Measurements from ENCODE around the gene FYN. TPM values are rescaled to one million over a fixed set of nuclear protein-coding genes. Genes with fewer than 3 reads are reported as not detected.
A peak's percentile ranks its signal among the peaks of the same experiment; 100 is the strongest.

FYN gene
- total and polyA plus RNA-seq, 2 of the 4 experiments (the other 2 are of a cell fraction): 30.8 to 36.4 TPM

- dilution Hi-C loops (cut with HindIII; ENCODE audit: low sequenced_read_pairs, unreplicated experiment): no loop called here
- ATAC-seq (ENCODE audit: low read depth): no peak
Measured at GRCh38 chr6:111921103-111921502, 47.9 kb upstream of the FYN start.

More at GRCh38 chr6:111921103-111921502, 47.9 kb upstream of the FYN start:
- intact Hi-C loops (cut with micrococcal nuclease): loop anchor here (5.0 kb wide), 1 partner anchor 34 kb away; no protein-coding TSS in a partner anchor
- no peak overlapping the region for H3K14ac ChIP-seq (replicated peaks; ENCODE audit: low read depth, low read length)
- no peak overlapping the region for H2AFZ ChIP-seq (replicated peaks; ENCODE audit: low read length, poor library complexity)
- H2BK20ac ChIP-seq (ENCODE audit: low read depth, low read length): no peak overlapping the region
- no peak overlapping the region for H2AK9ac ChIP-seq (replicated peaks; ENCODE audit: low read depth, low read length, poor library complexity)
- DNase-seq: no peak
- TF ChIP-seq RCOR1 (IDR thresholded peaks at IDR 0.05; ENCODE audit: insufficient replicate concordance, low read length) (no peak), FOS (IDR thresholded peaks at IDR 0.05; ENCODE audit: low read depth, low read length) (no peak), SMC3 (IDR thresholded peaks at IDR 0.05; ENCODE audit: low read depth, low read length) (no peak), POLR2A (IDR thresholded peaks at IDR 0.05; ENCODE audit: low read depth, low read length) (no peak), MAZ (IDR thresholded peaks at IDR 0.05; ENCODE audit: borderline replicate concordance, low read depth, low read length) (no peak), RAD21 (IDR thresholded peaks at IDR 0.05; ENCODE audit: low read length) (no peak), CEBPB (IDR thresholded peaks at IDR 0.05; ENCODE audit: low read depth, low read length) (no peak), CHD1 (IDR thresholded peaks at IDR 0.05; ENCODE audit: low read depth, low read length) (no peak), RFX5 (IDR thresholded peaks at IDR 0.05; ENCODE audit: low read depth, low read length) (no peak), NFE2L2 (IDR thresholded peaks at IDR 0.05; ENCODE audit: low read depth, low read length) (no peak), MXI1 (IDR thresholded peaks at IDR 0.05; ENCODE audit: borderline replicate concordance, low read depth, low read length) (no peak)
- TF ChIP-seq, protein P1, sequence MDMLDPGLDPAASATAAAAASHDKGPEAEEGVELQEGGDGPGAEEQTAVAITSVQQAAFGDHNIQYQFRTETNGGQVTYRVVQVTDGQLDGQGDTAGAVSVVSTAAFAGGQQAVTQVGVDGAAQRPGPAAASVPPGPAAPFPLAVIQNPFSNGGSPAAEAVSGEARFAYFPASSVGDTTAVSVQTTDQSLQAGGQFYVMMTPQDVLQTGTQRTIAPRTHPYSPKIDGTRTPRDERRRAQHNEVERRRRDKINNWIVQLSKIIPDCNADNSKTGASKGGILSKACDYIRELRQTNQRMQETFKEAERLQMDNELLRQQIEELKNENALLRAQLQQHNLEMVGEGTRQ (IDR thresholded peaks at IDR 0.05; ENCODE audit: low read depth, low read length): no peak
- TF ChIP-seq, protein P2, sequence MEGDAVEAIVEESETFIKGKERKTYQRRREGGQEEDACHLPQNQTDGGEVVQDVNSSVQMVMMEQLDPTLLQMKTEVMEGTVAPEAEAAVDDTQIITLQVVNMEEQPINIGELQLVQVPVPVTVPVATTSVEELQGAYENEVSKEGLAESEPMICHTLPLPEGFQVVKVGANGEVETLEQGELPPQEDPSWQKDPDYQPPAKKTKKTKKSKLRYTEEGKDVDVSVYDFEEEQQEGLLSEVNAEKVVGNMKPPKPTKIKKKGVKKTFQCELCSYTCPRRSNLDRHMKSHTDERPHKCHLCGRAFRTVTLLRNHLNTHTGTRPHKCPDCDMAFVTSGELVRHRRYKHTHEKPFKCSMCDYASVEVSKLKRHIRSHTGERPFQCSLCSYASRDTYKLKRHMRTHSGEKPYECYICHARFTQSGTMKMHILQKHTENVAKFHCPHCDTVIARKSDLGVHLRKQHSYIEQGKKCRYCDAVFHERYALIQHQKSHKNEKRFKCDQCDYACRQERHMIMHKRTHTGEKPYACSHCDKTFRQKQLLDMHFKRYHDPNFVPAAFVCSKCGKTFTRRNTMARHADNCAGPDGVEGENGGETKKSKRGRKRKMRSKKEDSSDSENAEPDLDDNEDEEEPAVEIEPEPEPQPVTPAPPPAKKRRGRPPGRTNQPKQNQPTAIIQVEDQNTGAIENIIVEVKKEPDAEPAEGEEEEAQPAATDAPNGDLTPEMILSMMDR (conservative IDR thresholded peaks at IDR 0.05; ENCODE audit: low read depth, low read length): no peak
- no peak overlapping the region for H3K4ac ChIP-seq (ENCODE audit: low read depth, low read length)
- H3K9me1 ChIP-seq (ENCODE audit: insufficient read depth, low read length): peaks cover 5% of the 10 kb centered on the region; the same call in 1 of the 2 replicates
- H3K79me1 ChIP-seq (ENCODE audit: low read depth in 1 of 2, low read length in 2 of 2): no peaks in the 10 kb centered on the region
- H2BK120ac ChIP-seq (ENCODE audit: low read depth, low read length): no peak overlapping the region
- H2BK15ac ChIP-seq (ENCODE audit: low read depth, low read length): no peak overlapping the region
- H3K4me3 ChIP-seq (ENCODE audit: insufficient read depth, low read depth, low read length): no peak overlapping the region
- H3K4me1 ChIP-seq (ENCODE audit: control insufficient read depth, insufficient read depth, low read length): 0 out of 2 replicates have a peak, but pooled peaks cover 2% of the 10 kb centered on the region
- ChIA-PET CTCF (no interaction called here), POLR2A (ENCODE audit: unreplicated experiment) (no interaction called here)
- H4K5ac ChIP-seq (ENCODE audit: low read depth, low read length): no peak overlapping the region
- in situ Hi-C loops (cut with MboI; ENCODE audit: low sequenced_read_pairs): no loop called here
- H3K56ac ChIP-seq (ENCODE audit: extremely low read depth, insufficient read depth, low read length): no peak overlapping the region
- no peaks in the 10 kb centered on the region for H3K27me3 ChIP-seq (ENCODE audit: control insufficient read depth, insufficient read depth, low read length)
- no peak overlapping the region for H3K18ac ChIP-seq (ENCODE audit: low read depth, low read length)
- no peak overlapping the region for H4K91ac ChIP-seq (ENCODE audit: insufficient read depth, low read depth, low read length)
- no peak overlapping the region for H3K27ac ChIP-seq (ENCODE audit: insufficient read depth, low read length)
- no peak overlapping the region for H3K4me2 ChIP-seq (ENCODE audit: low read depth, low read length)
- 0 out of 2 replicates have a peak overlapping the region, but pooled peaks have one; percentile 28 for H2AK5ac ChIP-seq (ENCODE audit: low read depth, low read length)
- H3K9ac ChIP-seq (ENCODE audit: low read depth, low read length): no peak overlapping the region
- H4K20me1 ChIP-seq (ENCODE audit: insufficient read depth, low read length): no peaks in the 10 kb centered on the region
- no peak overlapping the region for H2BK5ac ChIP-seq (ENCODE audit: low read depth, low read length, poor library complexity, severe bottlenecking)
- WGBS, 2 experiments (ENCODE audit: extremely low coverage in 2 of 2, insufficient read length in 1 of 2): no CpG with 5 or more reads among the region's 1 CpG
- H4K8ac ChIP-seq (ENCODE audit: low read depth in 2 of 2, low read length in 2 of 2): no peak overlapping the region
- peaks cover 2% of the 10 kb centered on the region; the same call in 1 of the 2 replicates for H3K9me3 ChIP-seq (ENCODE audit: control insufficient read depth, insufficient read depth, low read length)
- H3K36me3 ChIP-seq (ENCODE audit: control insufficient read depth, insufficient read depth, low read length): no peaks in the 10 kb centered on the region
- H3K23ac ChIP-seq (ENCODE audit: low read depth, low read length): no peak overlapping the region
- no TSS peak for BruUV-seq (replicated peaks)

All from IMR-90 (cell line).